SKM-1 (cell line): ENCODE measurements around the gene PC.

Experiments
- DNase-seq: peaks from one replicate; lab custom pipeline; 2025; ENCODE audit not compliant: unreplicated experiment; lab: John Stamatoyannopoulos, UW

Gene PC

GRCh38 chr11:66868726-66869566 is 89.2 kb downstream of the PC start:
- DNase-seq: no peak

- DNase-seq: no peak
Observed at GRCh38 chr11:66868082-66868725, 90.0 kb downstream of the PC start.

GRCh38 chr11:66867425-66868040 is 90.7 kb downstream of the PC start:
- no peak for DNase-seq

GRCh38 chr11:66866511-66866986 is 91.6 kb downstream of the PC start:
- DNase-seq: no peak

- no peak for DNase-seq
Observed at GRCh38 chr11:66866007-66866406, 92.2 kb downstream of the PC start.

- no peak for DNase-seq
Observed at GRCh38 chr11:66864924-66865697, 93.1 kb downstream of the PC start.

- DNase-seq: no peak
Observed at GRCh38 chr11:66864172-66864901, 93.8 kb downstream of the PC start.

- DNase-seq: no peak
Observed at GRCh38 chr11:66863428-66864125, 94.6 kb downstream of the PC start.

- DNase-seq: no peak
Observed at GRCh38 chr11:66862559-66863037, 95.6 kb downstream of the PC start.

- DNase-seq: no peak
Observed at GRCh38 chr11:66861774-66862558, 96.2 kb downstream of the PC start.

GRCh38 chr11:66861038-66861773 is 97.0 kb downstream of the PC start:
- no peak for DNase-seq

- no peak for DNase-seq
Observed at GRCh38 chr11:66860449-66860831, 97.7 kb downstream of the PC start.

- no peak for DNase-seq
Observed at GRCh38 chr11:66859686-66860448, 98.3 kb downstream of the PC start.

GRCh38 chr11:66858939-66859685 is 99.1 kb downstream of the PC start:
- no peak for DNase-seq

- DNase-seq: no peak
Observed at GRCh38 chr11:66858186-66858938, 99.8 kb downstream of the PC start.

GRCh38 chr11:66857927-66858185 is 100.3 kb downstream of the PC start:
- no peak for DNase-seq
